COR-L47 (cell line): ENCODE data around the gene AIF1.

Source experiments
- DNase-seq: peaks from one replicate; lab custom pipeline; 2025; lab: John Stamatoyannopoulos, UW

The AIF1 gene

GRCh38 chr6:31663961-31664789, 49.1 kb downstream of the AIF1 start:
- DNase-seq = no peak

GRCh38 chr6:31664790-31665500, 49.9 kb downstream of the AIF1 start, which contains the start of gene GPANK1:
GPANK1 (minus strand) TSS chr6:31664997; CDS start chr6:31664478, 519 bp downstream.
- DNase-seq = peak; percentile 90

- DNase-seq = peak; percentile 96
These were observed 50.7 kb downstream of the AIF1 start, which contains the start of gene CSNK2B for GRCh38 chr6:31665501-31666336. CSNK2B (plus strand) TSS chr6:31666080; CDS start chr6:31666832, 752 bp downstream.

- no peak for DNase-seq
These were observed 51.4 kb downstream of the AIF1 start for GRCh38 chr6:31666337-31666965.
